Activated CD8-positive, alpha-beta memory T cell treated with anti-CD3 and anti-CD28 coated beads, Interleukin-2, amount 50 U/mL, for 24 hours (primary cell): ENCODE measurements around the gene HSD17B11.
"Not testable (repeated sequence)": the region's sequence is repeated elsewhere in the genome, so short reads cannot be mapped to it uniquely, and the experiment has no call there.

ENCODE experiments used
- DNase-seq: peaks from one replicate; pipeline ENCODE4 v3.0.0-alpha.2; 2020; ENCODE audit errors: extremely low read depth

Gene HSD17B11

DNA sequence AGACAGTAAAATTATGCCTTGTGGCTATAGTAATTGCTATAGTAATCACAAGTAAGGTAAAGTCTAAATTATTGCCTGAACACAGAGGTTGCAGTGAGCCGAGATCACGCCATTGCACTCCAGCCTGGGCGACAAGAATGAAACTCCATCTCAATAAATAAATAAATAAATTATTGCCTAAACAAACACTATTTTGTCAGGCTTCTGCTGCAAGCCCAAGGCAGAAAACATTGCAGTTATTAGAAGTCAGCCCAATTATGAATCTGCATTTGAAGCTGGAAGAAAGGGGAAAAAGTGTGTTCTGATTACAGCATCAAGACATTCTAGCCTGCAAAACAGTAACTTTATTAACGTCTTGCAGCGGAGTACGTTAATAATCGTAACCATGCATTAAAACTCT is 85.4 kb downstream of the HSD17B11 start:
- DNase-seq = no peak

DNA sequence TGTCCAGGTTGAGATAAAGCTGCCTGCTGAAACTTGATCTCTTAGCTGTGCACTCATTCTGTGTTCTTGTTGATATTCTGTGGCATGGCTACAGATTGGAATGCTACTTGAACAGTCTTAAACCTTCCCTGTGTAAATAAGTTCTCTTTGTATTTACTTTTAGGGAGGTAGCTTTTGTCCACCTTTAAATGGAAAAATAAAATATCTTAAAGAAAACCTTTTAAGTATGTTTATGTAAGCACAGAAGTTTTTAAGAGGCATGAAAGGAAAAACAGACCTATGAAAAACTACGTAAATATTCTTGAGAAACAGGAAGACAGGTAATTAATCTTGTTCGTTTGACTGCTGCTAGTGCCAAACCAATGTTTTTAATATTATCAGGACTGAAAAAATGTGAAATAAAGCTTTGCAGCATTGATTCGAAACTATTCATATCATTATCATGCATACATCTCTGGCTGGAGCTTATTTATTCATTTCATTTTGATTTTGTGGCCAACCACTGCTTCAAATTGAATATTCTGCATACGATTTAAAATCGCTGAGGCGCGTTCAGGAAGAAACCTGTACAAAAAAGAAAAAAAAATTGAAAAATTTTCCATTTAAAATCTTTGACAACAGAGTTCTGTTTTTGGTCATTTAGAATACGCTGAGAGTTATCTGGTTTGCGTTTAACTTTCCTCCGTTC is 86.1 kb downstream of the HSD17B11 start:
- DNase-seq = no peak

DNA sequence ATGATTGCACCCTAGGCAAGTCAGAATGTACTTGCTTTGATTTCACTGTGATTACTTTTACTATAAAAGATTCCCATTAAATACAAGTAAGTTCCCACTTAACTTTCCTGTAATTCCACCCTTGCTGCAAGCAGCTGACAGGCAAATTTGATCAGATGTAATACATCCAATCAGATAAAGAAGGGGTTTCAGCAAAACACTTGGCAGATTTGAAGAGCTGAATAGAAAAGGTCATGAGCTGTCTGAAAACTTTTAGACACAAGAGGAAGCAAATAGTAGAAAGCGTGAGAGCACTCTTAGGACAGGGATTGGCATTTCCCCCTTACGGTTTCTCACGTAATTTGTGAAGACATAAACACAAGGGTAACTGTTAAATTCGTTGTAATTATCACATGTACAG is 91.1 kb downstream of the HSD17B11 start:
- no peak for DNase-seq

DNA sequence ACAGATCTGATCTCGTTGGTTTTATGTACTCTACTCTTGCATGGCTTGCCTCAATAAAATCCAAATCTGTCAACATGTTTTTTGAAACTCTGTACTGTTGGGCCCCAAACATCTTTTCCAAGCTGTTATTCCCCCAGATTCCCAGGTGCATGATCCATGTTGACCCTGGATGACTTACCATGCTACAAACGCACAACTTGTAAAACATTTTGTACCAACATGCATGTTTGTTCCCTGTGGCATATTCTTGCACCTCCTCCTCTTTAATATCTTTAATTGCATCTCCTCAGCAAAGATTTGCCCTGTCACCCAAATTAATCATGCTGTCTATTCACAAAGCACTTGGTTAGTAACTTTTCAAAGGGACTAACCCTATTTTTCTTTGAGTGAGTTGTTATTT is 92.6 kb downstream of the HSD17B11 start:
- no peak for DNase-seq

DNA sequence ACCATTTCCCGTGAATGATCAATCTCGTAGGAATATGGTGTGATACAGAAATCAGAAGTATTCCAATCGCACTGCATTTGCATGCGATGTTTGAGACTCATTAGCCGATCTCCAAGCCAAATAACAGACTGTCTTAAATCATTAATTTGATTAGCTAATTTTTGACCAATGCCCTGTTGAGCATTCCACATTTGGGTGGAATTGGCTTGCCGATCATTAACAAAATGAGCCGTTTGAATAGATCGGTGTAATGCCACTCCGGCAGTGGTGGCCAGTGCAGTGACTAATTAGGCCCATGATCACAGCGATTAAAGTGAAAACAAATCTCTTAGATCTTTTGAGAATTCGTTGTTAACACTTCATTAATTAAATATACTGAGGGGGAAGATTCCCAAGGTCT is 96.1 kb downstream of the HSD17B11 start:
- not testable (repeated sequence) for DNase-seq

DNA sequence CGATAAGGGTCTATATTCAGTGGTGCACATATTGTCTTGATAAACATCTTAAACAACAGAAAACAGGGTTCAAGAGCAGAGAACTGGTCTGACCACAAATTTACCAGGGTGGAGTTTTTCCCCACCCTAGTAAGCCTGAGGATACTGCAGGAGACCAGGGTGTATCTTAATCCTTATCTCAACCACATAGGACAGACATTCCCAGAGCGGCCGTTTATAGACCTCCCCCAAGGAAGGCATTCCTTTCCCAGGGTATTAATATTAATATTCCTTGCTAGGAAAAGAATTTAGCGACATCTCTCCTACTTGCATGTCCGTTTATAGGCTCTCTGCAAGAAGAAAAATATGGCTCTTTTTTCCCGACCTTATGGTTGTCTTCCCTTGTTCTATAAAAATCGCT is 97.1 kb downstream of the HSD17B11 start:
- not testable (repeated sequence) for DNase-seq

DNA sequence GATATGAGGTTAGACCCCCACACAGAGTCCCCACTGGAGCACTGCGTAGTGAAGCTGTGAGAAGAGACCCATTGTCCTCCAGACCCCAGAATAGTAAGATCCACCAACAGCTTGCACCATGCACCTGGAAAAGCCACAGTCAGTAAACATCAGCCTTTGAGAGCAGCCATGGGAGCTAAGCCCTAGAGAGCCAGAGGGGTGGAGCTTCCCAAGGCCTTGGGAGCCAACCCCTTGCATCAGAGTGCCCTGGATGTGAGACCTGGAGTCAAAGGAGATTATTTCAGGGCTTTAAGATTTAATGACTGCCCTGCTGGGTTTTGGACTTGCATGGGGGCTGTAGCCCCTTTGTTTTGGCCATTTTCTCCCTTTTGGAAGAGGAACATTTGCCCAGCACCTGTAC is 104.0 kb downstream of the HSD17B11 start:
- no peak for DNase-seq
